ENCODE results near the gene ZNF808. TPM values are rescaled to one million over a fixed set of nuclear protein-coding genes. Genes with fewer than 3 reads are reported as not detected.
"Not testable (repeated sequence)": the region's sequence is repeated elsewhere in the genome, so short reads cannot be mapped to it uniquely, and the experiment has no call there.

ZNF808 gene
- total and polyA plus RNA-seq, 2 experiments from 2014 or later: 2.2 to 25.7 TPM

GRCh38 chr19:52492201-52492993 is 35.1 kb upstream of the ZNF808 start:
- peak overlapping the region; percentile 57 for H3K4me3 ChIP-seq
- peak overlapping the region; percentile 91 for H3K4me2 ChIP-seq
- 16% methylated on average over 34 of the region's 37 CpGs for WGBS (ENCODE audit: low lambda C conversion rate, missing lambda C conversion rate)
- H3K79me2 ChIP-seq: no peaks in the 10 kb centered on the region
- TF ChIP-seq EZH2 (IDR thresholded peaks at IDR 0.05; ENCODE audit: borderline replicate concordance): no peak
- H3K4me1 ChIP-seq (ENCODE audit: insufficient read depth): no peaks in the 10 kb centered on the region
- peak overlapping the region; percentile 99 for H2AFZ ChIP-seq
- peak; percentile 70 for DNase-seq (ENCODE audit: low spot score)
- H3K27ac ChIP-seq: peak overlapping the region; percentile 60
- H4K20me1 ChIP-seq (ENCODE audit: insufficient read depth, poor library complexity, severe bottlenecking): no peaks in the 10 kb centered on the region
- H3K36me3 ChIP-seq (replicated peaks; ENCODE audit: insufficient read depth, low read depth): no peaks in the 10 kb centered on the region
- H3K9me3 ChIP-seq (ENCODE audit: low read depth): no peaks in the 10 kb centered on the region
- no peaks in the 10 kb centered on the region for H3K9me2 ChIP-seq (replicated peaks; ENCODE audit: insufficient read depth)
- no peaks in the 10 kb centered on the region for H3K27me3 ChIP-seq

DNA sequence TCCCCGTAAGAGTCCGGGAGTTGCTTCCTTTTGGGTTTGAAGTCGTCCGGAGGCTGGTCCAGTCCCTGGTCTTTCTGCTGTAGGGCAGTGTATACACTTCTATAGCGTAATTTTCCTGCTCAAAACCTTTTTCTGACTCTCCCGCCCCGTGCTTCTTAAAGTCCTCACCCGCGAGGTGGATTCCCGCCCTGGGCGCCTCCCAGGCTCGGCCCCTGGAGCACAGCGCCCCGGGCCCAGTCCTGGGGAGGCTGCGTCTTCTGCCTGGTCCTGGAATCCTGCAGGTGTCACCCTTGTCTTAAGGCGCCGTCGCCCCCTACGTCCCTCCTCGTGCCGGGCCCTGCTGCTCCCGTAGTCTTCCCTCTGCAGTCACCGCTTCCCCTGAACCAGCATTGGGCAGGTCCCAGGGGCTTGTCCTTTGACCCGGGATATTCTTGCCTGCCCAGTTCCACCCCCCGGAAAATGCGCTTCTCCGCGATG is 34.4 kb upstream of the ZNF808 start:
- H2AFZ ChIP-seq: peak overlapping the region; percentile 99
- WGBS (ENCODE audit: low lambda C conversion rate, missing lambda C conversion rate): 2% methylated on average over 27 of the region's 28 CpGs
- no peaks in the 10 kb centered on the region for H3K4me1 ChIP-seq (ENCODE audit: insufficient read depth)
- H3K9me2 ChIP-seq (replicated peaks; ENCODE audit: insufficient read depth): no peaks in the 10 kb centered on the region
- TF ChIP-seq EZH2phosphoT487 (IDR thresholded peaks at IDR 0.05; ENCODE audit: low read depth, severe bottlenecking, unreplicated experiment): no peak
- TF ChIP-seq, protein P1, sequence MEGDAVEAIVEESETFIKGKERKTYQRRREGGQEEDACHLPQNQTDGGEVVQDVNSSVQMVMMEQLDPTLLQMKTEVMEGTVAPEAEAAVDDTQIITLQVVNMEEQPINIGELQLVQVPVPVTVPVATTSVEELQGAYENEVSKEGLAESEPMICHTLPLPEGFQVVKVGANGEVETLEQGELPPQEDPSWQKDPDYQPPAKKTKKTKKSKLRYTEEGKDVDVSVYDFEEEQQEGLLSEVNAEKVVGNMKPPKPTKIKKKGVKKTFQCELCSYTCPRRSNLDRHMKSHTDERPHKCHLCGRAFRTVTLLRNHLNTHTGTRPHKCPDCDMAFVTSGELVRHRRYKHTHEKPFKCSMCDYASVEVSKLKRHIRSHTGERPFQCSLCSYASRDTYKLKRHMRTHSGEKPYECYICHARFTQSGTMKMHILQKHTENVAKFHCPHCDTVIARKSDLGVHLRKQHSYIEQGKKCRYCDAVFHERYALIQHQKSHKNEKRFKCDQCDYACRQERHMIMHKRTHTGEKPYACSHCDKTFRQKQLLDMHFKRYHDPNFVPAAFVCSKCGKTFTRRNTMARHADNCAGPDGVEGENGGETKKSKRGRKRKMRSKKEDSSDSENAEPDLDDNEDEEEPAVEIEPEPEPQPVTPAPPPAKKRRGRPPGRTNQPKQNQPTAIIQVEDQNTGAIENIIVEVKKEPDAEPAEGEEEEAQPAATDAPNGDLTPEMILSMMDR (IDR thresholded peaks at IDR 0.05; ENCODE audit: poor library complexity): peak; percentile 53
- no peak for TF ChIP-seq EZH2 (IDR thresholded peaks at IDR 0.05; ENCODE audit: borderline replicate concordance)
- no peaks in the 10 kb centered on the region for H4K20me1 ChIP-seq (ENCODE audit: insufficient read depth, poor library complexity, severe bottlenecking)
- H3K27ac ChIP-seq: peak overlapping the region; percentile 60
- H3K9me3 ChIP-seq (ENCODE audit: low read depth): no peaks in the 10 kb centered on the region
- H3K79me2 ChIP-seq: no peaks in the 10 kb centered on the region
- H3K4me3 ChIP-seq: peak overlapping the region; percentile 57
- H3K36me3 ChIP-seq (replicated peaks; ENCODE audit: insufficient read depth, low read depth): no peaks in the 10 kb centered on the region
- peak overlapping the region; percentile 91 for H3K4me2 ChIP-seq
- DNase-seq (ENCODE audit: low spot score): peak; percentile 73
- no peaks in the 10 kb centered on the region for H3K27me3 ChIP-seq

GRCh38 chr19:52494518-52494917 is 33.0 kb upstream of the ZNF808 start:
- H3K27me3 ChIP-seq: no peaks in the 10 kb centered on the region
- no peaks in the 10 kb centered on the region for H3K79me2 ChIP-seq
- TF ChIP-seq EZH2 (IDR thresholded peaks at IDR 0.05; ENCODE audit: borderline replicate concordance) (no peak), EZH2phosphoT487 (IDR thresholded peaks at IDR 0.05; ENCODE audit: low read depth, severe bottlenecking, unreplicated experiment) (no peak)
- H3K4me3 ChIP-seq: no peak overlapping the region
- no peak overlapping the region for H3K27ac ChIP-seq
- H2AFZ ChIP-seq: no peak overlapping the region
- H3K4me2 ChIP-seq: no peak overlapping the region
- DNase-seq (ENCODE audit: low spot score): no peak
- H3K9me2 ChIP-seq (replicated peaks; ENCODE audit: insufficient read depth): no peaks in the 10 kb centered on the region
- H4K20me1 ChIP-seq (ENCODE audit: insufficient read depth, poor library complexity, severe bottlenecking): no peaks in the 10 kb centered on the region
- no peaks in the 10 kb centered on the region for H3K36me3 ChIP-seq (replicated peaks; ENCODE audit: insufficient read depth, low read depth)
- WGBS (ENCODE audit: low lambda C conversion rate, missing lambda C conversion rate): 94% methylated on average over 3 of the region's 3 CpGs
- H3K9me3 ChIP-seq (ENCODE audit: low read depth): no peaks in the 10 kb centered on the region
- no peaks in the 10 kb centered on the region for H3K4me1 ChIP-seq (ENCODE audit: insufficient read depth)

DNA sequence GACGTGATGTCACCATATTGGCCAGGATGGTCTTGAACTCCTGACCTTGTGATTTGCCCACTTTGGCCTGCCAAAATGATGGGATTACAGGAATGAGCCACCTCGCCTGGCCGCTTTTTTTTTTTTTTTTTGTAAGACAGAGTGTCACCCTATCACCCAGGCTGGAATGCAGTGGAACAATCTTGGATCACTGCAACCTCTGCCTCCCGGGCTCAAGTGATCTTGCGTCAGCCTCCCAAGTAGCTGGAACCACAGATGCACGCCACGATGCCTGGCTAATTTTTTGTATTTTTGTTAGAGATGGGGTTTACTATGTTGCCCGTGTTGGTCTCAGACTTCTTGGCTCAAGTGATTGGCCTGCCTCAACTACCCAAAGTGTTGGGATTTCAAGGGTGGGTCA is 28.9 kb upstream of the ZNF808 start:
- Histone ChIP-seq H3K27ac (no peak overlapping the region), H3K27me3 (no peaks in the 10 kb centered on the region), H3K4me3 (no peak overlapping the region), H3K9me2 (replicated peaks; ENCODE audit: insufficient read depth) (no peaks in the 10 kb centered on the region), H2AFZ (no peak overlapping the region), H3K36me3 (replicated peaks; ENCODE audit: insufficient read depth, low read depth) (no peaks in the 10 kb centered on the region), H3K4me1 (ENCODE audit: insufficient read depth) (no peaks in the 10 kb centered on the region), H3K4me2 (no peak overlapping the region), H4K20me1 (ENCODE audit: insufficient read depth, poor library complexity, severe bottlenecking) (no peaks in the 10 kb centered on the region), H3K79me2 (no peaks in the 10 kb centered on the region), H3K9me3 (ENCODE audit: low read depth) (no peaks in the 10 kb centered on the region)
- DNase-seq (ENCODE audit: low spot score): no peak
- 95% methylated on average over 8 of the region's 8 CpGs for WGBS (ENCODE audit: low lambda C conversion rate, missing lambda C conversion rate)
- TF ChIP-seq EZH2phosphoT487 (IDR thresholded peaks at IDR 0.05; ENCODE audit: low read depth, severe bottlenecking, unreplicated experiment): no peak
- TF ChIP-seq EZH2 (IDR thresholded peaks at IDR 0.05; ENCODE audit: borderline replicate concordance): no peak
- TF ChIP-seq, protein P1 (IDR thresholded peaks at IDR 0.05; ENCODE audit: poor library complexity): no peak

GRCh38 chr19:52500474-52500873 is 27.0 kb upstream of the ZNF808 start:
- not testable (repeated sequence) for H3K79me2 ChIP-seq; H3K9me3 ChIP-seq (ENCODE audit: low read depth); H4K20me1 ChIP-seq (ENCODE audit: insufficient read depth, poor library complexity, severe bottlenecking); H3K36me3 ChIP-seq (replicated peaks; ENCODE audit: insufficient read depth, low read depth); H3K9me2 ChIP-seq (replicated peaks; ENCODE audit: insufficient read depth); H2AFZ ChIP-seq; H3K4me3 ChIP-seq; H3K4me1 ChIP-seq (ENCODE audit: insufficient read depth); H3K4me2 ChIP-seq; H3K27me3 ChIP-seq; H3K27ac ChIP-seq; DNase-seq (ENCODE audit: low spot score)
- 26% methylated on average over 3 of the region's 3 CpGs for WGBS (ENCODE audit: low lambda C conversion rate, missing lambda C conversion rate)

GRCh38 chr19:52500991-52501390 is 26.5 kb upstream of the ZNF808 start:
- H3K9me3 ChIP-seq (ENCODE audit: low read depth); H3K27ac ChIP-seq; H3K36me3 ChIP-seq (replicated peaks; ENCODE audit: insufficient read depth, low read depth); H3K27me3 ChIP-seq; DNase-seq (ENCODE audit: low spot score); H4K20me1 ChIP-seq (ENCODE audit: insufficient read depth, poor library complexity, severe bottlenecking); H3K4me1 ChIP-seq (ENCODE audit: insufficient read depth); H3K9me2 ChIP-seq (replicated peaks; ENCODE audit: insufficient read depth); H2AFZ ChIP-seq; H3K79me2 ChIP-seq; H3K4me2 ChIP-seq; H3K4me3 ChIP-seq: not testable (repeated sequence)
- WGBS (ENCODE audit: low lambda C conversion rate, missing lambda C conversion rate): 81% methylated on average over 12 of the region's 12 CpGs

Measured in hepatocyte (in vitro differentiated cells).